Measurements from ENCODE around the gene HOXD12. TPM values are rescaled to one million over a fixed set of nuclear protein-coding genes. Genes with fewer than 3 reads are reported as not detected.
A peak's percentile ranks its signal among the peaks of the same experiment; 100 is the strongest.

Gene HOXD12
- total RNA-seq, 1 donor from 2014 or later = not detected

DNA sequence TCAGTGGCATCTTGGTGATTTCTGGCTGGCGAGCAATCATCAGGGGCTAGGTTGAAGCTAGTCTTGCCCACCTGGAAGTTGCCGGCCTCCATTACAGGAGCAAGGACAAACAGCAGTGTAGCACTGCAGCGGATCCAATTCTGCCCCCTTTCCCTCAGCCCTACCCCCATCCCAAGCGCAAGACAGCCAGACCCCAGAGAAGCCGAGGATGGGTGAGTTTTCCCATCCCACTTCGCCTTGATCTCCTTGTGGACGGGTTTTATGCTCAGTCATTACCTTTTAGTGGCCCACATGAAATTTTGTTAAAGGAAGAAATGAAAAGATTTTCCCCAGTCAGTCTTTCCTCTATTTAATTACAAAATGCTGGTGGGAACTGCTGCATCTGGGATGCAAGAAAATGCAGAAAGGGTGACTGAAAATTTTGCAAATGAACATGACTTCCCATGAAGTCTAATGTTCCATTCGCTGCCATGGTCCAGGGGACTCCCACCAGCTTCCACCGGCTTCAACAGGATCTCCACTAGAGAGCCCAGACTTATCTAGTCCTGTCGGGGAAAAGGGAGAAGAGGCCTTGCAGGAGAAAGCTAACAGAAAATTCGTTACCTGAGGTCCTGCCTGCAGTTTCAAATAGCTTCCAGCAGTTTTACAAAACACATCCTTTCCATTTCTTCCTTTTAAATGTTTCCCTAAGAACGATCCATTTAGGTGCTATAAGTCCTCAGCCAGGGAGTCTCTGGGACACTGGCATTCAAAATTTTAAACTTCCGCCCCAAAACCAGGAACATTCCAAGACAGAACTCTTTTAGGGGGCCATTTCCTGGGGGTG, 21.0 kb downstream of the HOXD12 start:
- peaks cover 100% of the 10 kb centered on the region for H3K27me3 ChIP-seq (ENCODE audit: low read depth)
- H3K36me3 ChIP-seq = no peaks in the 10 kb centered on the region
- TF ChIP-seq CTCF (IDR thresholded peaks at IDR 0.05) = no peak
- no peak for DNase-seq
- no peaks in the 10 kb centered on the region for H3K9me3 ChIP-seq
- no peak overlapping the region for H3K27ac ChIP-seq
- intact Hi-C loops (cut with DNase I) = no loop called here
- peaks cover 13% of the 10 kb centered on the region for H3K4me1 ChIP-seq
- H3K4me3 ChIP-seq = no peak overlapping the region
- ATAC-seq = no peak

GRCh38 chr2:176121190-176122051, 21.8 kb downstream of the HOXD12 start:
- H3K9me3 ChIP-seq = no peaks in the 10 kb centered on the region
- H3K4me1 ChIP-seq = peaks cover 13% of the 10 kb centered on the region
- DNase-seq (no peak), ATAC-seq (no peak)
- intact Hi-C loops (cut with DNase I) = no loop called here
- no peak overlapping the region for H3K4me3 ChIP-seq
- peaks cover 100% of the 10 kb centered on the region for H3K27me3 ChIP-seq (ENCODE audit: low read depth)
- no peak overlapping the region for H3K27ac ChIP-seq
- TF ChIP-seq CTCF (IDR thresholded peaks at IDR 0.05) = no peak
- no peaks in the 10 kb centered on the region for H3K36me3 ChIP-seq

DNA sequence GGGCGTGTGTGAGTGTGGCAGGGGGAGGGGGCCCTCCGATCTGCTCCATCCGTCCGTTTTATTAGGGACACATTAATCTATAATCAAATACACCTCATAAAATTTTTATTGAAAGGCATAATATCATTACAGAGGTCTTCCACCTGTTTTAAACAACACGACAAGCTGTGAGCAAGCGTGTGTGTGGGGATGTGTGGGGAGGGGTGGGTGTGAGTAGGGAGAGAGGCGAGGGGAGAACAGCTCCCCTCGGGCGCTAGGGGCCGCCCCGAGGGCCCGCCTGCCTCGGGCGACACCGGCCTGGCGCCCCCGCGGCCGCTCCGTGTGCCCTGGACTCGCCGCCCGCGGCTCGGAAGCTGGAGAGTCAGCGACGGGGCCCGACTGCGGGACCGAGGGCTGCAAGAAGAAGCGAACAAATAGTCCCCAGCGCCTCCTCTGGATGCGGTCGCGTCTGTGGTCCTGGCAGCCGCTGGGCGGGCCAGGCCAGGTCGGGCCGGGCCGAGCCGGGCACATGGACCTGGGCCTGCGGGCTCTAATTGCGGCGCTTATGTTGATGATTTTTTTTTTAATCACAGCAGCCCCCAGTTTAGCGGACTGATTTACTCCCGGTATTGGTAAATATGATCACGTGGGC, 22.6 kb downstream of the HOXD12 start:
- intact Hi-C loops (cut with DNase I) = no loop called here
- peak overlapping the region; percentile 41 for H3K4me3 ChIP-seq
- ATAC-seq = peak in 1 of 2 donors; percentile 22
- H3K27ac ChIP-seq = no peak overlapping the region
- H3K4me1 ChIP-seq = peaks cover 13% of the 10 kb centered on the region
- peaks cover 100% of the 10 kb centered on the region for H3K27me3 ChIP-seq (ENCODE audit: low read depth)
- H3K9me3 ChIP-seq = no peaks in the 10 kb centered on the region
- no peak for TF ChIP-seq CTCF (IDR thresholded peaks at IDR 0.05)
- H3K36me3 ChIP-seq = no peaks in the 10 kb centered on the region
- DNase-seq = no peak

DNA sequence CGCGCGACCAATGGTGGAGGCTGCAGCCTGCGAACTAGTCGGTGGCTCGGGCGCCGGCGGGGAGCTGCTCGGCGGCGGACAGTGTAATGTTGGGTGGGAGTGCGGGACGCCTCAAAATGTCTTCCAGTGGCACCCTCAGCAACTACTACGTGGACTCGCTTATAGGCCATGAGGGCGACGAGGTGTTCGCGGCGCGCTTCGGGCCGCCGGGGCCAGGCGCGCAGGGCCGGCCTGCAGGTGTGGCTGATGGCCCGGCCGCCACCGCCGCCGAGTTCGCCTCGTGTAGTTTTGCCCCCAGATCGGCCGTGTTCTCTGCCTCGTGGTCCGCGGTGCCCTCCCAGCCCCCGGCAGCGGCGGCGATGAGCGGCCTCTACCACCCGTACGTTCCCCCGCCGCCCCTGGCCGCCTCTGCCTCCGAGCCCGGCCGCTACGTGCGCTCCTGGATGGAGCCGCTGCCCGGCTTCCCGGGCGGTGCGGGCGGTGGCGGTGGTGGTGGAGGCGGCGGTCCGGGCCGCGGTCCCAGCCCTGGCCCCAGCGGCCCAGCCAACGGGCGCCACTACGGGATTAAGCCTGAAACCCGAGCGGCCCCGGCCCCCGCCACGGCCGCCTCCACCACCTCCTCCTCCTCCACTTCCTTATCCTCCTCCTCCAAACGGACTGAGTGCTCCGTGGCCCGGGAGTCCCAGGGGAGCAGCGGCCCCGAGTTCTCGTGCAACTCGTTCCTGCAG, 23.3 kb downstream of the HOXD12 start, which contains the start of gene HOXD9:
Gene HOXD9 (plus strand): TSS at position 37 of the 728 bp plus-strand sequence. CDS start 50 bp downstream, at position 87.
- Histone ChIP-seq H3K27ac (no peak within 1 kb of the TSS), H3K4me1 (peaks cover 13% of the 10 kb centered on the region), H3K9me3 (no peaks in the 10 kb centered on the region), H3K36me3 (no peaks in the 10 kb centered on the region), H3K27me3 (ENCODE audit: low read depth) (peaks cover 98% of the 10 kb centered on the region), H3K4me3 (peak within 1 kb of the TSS; percentile 41)
- TF ChIP-seq CTCF (IDR thresholded peaks at IDR 0.05) = no peak
- DNase-seq = no peak
- ATAC-seq = peak in 1 of 2 donors; percentile 27
- intact Hi-C loops (cut with DNase I) = no loop called here
